HG02981 (cell line): Measurements from ENCODE around the gene RPS5.
A peak's percentile ranks its signal among the peaks of the same experiment; 100 is the strongest.
"Not testable (repeated sequence)": the region's sequence is repeated elsewhere in the genome, so short reads cannot be mapped to it uniquely, and the experiment has no call there.

Source experiments
- ATAC-seq: cut with Tn5 transposase; IDR thresholded peaks from one replicate; pipeline ENCODE4 v1.9.1; 2021; ENCODE audit warnings: mild to moderate bottlenecking, moderate library complexity; ENCODE audit not compliant: unreplicated experiment

The RPS5 gene

DNA sequence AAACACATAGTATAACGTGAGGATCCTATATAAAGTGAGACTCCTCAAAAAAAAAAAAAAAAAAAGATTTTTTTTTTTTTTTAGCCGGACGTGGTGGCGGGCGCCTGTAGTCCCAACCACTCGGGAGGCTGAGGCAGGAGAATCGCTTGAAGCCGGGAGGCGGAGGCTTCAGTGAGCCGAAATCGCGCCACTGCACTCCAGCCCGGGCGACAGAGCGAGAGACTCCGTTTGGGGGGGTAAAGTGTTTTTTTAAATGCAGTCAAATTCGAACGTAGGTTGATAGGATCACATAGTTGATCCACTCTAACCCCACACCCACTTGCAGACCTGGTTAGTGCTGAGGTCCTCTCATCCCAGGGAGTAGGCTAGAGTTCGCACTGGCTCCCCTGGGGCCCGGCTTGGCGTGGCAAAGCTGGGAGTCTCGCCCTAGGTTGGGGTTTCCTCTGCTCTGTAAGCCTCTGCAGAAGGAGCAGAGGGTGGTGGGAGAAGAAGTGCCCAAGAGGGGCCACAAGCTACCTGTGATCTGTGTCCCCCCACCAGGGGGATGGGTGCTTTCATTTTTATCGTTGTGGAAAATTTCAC lies 14.9 kb downstream of the RPS5 start:
- no peak for ATAC-seq

DNA sequence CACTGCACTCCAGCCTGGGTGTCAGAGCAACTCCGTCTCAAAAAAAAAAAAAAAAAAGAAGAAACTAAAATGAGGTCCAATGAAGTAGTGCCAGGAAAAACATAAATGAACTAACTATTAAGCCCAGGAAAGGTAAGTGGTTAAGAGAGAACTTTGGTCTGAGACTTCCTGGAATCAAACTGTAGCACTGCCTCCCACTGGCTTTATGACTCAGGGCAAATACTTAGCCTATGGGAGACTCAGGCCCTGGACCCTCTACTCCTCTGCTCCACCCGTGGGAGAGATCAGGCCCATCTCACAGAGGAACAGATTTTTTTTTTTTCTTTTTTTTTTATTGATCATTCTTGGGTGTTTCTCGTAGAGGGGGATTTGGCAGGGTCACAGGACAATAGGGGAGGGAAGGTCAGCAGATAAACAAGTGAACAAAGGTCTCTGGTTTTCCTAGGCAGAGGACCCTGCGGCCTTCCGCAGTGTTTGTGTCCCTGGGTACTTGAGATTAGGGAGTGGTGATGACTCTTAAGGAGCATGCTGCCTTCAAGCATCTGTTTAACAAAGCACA lies 16.9 kb downstream of the RPS5 start:
- not testable (repeated sequence) for ATAC-seq

DNA sequence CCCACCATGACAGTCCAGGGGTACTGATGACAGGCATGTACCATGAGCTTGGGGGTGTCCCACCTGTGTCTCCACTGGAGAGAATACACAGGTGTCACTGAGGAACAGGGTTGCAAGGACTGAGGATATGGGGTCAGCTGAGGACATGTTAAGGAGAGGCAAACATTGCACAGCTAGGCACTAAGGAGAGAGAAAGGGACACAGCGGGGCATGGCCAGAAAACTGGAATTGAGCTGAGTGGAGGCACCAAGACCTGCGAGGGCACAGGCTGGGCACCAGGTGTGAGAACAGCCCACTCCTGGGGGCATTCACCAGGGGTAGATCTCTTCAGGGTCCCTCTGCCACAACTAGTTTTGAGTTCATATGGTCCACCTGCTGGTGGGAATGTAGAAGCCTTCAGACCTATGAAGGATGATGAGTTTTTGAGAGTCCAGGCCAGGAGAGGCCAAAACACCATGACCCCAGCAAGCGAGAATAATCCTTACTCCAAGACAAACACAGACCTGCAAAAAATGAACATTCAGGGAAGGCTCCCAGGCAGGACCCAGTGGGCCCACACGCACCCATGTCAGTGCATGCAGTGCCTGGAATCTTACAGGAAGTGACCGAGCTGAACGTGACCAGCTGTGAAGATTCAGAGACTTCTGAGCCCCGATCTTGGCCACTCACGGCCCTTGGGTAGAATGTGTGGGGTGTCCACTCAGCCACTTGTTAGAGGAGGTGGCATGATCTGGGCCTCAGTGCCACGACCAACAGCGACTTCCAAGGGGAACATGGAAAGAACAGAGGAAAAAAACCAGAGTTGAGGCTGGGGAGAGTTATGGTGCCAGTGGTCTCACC lies 20.0 kb downstream of the RPS5 start:
- no peak for ATAC-seq

DNA sequence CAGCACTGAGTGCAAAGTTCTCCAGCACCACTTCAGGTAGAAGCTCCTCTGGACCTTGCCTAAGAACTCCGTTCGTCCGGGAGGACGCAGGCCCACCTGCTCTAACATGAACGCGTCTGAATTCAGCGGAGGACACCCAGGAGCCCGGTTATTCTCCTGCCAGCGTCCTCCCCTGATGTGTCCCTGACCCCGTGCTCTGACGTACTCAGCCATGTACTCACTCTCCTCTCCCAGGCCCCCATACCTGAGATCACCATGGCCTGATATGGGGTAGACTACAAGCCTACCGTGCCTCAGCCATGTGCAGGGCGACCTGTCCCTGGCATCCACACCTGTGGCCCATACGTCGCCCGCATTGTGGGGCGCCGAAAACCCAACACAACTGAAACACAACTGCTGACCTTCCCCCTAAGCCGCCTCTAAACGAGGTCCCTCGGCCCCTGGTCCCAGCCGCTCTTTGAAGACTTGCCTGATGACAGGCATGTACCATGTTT lies 20.6 kb downstream of the RPS5 start:
- ATAC-seq = peak; percentile 8

DNA sequence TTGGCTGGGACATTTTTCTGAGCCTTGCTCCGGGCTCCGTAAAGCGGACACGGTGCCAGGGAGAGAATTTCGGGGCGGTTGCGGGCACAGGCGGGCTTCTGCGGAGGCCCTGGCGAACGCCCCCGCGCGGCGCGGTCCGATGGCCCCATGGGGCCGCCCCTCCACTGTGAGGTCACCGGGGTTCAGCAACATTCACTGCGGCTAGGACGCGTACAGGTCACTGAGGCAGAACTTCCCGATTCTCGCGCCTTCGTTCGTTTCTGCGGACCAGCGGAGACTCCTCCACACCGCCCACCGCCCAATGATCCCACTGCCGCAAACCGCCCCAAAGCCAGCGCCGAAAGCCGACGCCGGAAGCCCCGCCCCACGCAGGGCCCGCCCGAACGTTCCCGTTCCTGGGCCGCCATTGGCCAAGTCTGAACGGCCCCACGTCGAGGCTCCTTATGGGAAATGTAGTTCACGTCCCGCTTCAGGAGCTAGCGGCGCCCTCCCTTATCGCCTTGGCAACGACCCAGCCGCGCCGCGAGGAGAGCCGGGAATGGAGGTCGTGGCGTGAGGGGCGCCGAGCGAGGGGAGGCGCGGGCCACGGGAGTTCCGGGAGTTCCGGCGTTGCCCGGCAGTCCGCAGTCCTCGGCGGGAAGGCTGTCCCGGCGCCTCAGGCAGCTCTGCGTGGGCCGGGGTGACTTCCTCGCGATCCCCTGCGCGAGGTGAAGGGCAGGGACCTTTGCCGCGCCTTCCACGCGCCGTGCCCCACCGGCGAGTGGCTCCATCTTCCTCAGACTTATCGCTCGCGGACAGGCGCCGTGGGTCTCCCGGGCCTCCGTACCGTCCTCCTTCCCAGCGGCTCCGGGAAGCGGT lies 21.3 kb downstream of the RPS5 start, which contains the start of gene ZNF584:
Gene ZNF584, plus strand, starts transcription at position 498 of the 858 bp plus-strand sequence. CDS start 499 bp downstream, outside the sequence.
- ATAC-seq = peak; percentile 94

DNA sequence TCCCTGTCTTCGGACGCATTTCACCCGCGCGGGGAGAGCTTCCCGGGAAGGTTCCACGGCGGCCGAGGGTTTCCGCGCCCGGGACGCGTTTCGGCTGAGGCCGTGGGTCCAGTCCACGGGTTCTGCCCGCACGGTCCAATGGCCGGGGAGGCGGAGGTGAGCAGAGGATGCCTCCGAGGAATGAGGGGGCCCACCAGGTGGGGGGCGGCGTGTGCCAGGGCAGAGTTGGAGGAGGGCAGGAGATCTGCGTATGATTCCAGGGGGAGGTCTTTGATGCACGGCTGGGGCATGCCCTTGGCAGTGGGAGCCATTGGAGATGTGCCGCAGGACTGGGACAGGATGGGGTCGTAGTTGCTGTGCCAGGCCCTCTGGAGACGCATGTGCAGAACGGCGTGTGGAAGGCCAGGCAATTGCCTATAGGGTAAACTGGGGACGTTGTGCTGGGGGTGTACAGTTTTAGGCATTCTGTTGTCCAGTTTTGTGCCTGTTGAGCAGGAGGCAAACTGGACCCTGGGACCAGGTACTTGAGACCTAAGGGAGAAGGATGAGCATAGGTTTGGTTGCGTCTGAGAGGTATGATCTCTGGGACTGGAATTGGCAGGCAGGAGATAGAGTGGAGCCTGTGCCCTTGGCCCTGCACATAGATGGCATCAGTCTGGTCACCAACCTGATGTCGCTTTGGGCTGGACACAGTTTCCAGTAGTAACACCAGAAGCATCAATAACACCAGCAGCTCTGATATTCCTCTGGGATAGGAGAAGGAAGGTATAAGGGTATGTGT lies 22.1 kb downstream of the RPS5 start:
- ATAC-seq = no peak

DNA sequence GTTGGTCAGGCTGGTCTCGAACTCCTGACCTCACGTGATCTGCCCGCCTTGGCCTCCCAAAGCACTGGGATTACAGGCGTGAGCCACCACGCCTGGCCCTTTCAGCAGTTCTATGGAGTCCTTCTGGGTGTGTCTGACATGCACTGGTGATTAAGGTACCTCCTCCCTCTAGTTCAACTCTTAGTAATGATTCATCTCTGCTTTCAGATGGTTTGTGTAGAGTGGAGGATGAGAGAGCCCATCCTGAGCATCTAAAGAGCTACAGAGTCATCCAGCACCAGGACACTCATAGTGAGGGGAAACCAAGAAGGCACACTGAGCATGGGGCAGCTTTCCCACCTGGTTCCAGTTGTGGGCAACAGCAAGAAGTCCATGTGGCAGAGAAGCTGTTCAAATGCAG lies 29.5 kb downstream of the RPS5 start:
- no peak for ATAC-seq

DNA sequence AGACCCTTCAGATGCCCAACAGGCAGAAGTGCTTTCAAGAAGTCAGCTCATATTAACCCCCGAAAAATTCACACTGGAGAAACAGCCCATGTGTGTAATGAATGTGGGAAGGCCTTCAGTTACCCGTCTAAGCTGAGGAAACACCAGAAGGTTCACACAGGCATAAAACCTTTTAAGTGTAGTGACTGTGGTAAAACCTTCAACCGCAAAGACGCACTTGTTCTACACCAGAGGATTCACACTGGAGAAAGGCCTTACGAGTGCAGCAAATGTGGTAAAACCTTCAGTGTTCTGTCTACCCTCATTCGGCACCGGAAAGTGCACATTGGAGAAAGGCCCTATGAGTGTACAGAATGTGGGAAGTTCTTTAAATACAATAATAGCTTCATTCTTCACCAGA lies 30.0 kb downstream of the RPS5 start:
- no peak for ATAC-seq

DNA sequence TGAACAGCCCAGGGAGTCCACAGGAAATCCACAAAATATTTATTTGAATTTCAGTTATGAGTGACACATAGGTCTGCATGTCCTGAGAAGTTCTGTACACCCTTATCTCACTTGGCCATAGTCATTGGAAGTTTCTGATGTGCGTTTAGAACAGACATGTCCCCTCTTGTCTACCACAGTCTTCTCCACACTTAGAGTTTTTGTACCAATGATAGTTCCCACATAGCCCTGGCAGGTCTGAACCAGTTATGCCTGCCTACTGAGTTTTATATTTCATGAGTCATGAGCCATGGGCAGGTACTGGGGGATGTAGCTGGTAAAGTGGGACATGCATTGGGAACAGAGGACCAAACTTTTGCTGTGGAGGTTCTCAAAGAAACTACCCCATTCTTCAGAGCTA lies 41.5 kb downstream of the RPS5 start:
- ATAC-seq = no peak

DNA sequence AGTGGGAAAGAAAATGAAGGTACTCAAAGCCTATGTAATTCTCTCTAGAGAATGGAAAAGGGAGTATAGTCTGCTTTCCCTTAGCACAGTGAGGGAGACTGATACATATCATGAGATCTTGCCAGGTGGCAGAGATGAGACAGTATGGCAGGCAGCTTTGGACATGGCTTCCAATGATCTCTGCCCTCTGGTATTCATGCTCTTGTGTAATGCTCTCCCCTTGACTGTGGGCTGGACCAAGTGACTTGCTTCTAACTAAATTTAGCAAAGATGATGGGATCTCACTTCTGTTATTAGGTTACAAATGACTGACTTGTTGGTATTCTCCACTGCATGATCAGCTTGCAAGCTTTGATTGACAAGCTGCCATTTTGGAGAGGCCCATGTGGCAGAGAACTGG lies 42.7 kb downstream of the RPS5 start:
- no peak for ATAC-seq

DNA sequence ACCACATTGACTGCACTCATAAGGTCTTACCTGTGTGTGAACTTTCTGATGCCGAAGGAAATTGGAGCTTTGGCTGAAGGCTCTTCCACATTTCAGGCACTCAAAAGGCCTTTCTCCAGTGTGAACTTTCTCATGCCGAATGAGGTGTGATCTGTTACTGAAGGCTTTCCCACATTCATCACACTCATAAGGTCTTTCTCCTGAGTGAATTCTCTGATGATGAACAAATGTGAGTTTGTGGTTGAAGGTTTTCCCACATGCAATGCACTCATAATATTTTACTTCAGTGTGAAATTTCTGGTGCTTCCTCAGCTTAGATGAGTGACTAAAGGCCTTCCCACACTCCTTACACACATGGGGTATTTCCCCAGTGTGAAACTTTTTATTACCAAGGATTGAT lies 47.1 kb downstream of the RPS5 start:
- no peak for ATAC-seq

DNA sequence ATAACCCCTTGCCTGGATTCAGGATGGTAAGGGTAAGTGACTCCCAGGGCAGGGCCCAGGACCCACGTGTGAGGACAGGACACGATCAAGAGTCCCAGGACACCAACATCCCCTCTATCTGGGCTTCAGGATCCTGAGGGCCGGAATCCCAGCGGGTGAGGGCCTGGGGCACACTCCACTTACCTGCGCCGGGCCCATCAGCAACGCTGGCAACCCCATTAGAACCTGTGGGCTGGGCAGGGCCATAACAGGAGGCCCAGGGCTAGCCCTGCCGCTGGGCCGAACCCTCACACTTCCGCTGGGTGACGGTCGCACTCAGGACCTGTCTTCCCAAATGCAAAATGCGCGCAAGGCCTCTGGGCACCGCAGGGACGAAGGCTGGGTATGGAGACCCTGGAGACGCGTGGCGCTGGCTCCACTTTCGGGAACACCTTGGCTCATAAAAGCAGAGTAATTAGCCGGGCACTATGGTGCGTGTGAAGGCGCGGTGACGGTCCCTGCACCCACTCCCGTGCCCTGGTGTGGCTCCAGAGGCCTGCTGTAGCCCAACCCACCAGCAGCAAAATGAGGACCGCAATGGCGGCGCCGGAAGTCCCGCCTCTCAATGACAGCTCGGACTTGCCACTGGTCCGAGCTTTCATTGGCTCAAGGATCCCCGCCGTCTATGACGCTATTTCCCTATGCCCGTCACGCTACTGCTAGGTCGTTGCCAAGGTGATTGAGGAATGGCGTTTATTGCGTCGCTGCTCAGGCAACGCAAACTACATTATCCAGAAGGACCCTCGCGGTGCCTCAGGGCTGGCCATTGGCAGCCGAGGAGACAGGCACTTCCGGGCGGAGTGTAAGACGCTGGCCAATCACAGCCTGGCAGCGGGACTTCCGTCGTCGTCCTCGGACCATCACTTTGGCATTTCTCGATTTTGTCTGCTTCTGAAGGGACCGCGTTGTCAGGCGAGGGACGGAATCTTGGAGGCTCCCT lies 52.8 kb downstream of the RPS5 start, which contains the start of gene ZNF132:
Gene ZNF132, minus strand, starts transcription at position 578 of the 979 bp plus-strand sequence. Its CDS starts 332 bp downstream, at position 246.
- ATAC-seq = peak; percentile 95

DNA sequence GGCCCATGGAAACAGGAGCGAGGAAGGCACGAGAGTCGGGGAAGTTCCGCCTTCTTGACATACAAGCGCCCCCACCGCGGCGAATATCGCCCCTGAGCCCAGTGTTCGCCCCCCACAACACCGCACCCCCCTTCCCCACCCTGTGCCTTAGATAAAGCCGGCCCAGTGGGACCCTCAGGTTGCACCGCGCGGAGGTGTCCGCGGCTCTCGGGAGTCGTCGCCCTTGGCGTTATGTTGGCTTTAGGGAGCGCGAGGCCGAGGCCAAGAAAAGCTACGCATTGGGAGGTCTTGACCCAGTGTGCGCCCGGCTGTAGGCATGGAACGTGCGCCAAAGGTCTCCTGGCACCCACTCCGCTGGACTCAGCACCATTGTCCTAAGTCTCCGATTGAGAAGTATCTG lies 53.5 kb downstream of the RPS5 start:
- ATAC-seq = no peak

DNA sequence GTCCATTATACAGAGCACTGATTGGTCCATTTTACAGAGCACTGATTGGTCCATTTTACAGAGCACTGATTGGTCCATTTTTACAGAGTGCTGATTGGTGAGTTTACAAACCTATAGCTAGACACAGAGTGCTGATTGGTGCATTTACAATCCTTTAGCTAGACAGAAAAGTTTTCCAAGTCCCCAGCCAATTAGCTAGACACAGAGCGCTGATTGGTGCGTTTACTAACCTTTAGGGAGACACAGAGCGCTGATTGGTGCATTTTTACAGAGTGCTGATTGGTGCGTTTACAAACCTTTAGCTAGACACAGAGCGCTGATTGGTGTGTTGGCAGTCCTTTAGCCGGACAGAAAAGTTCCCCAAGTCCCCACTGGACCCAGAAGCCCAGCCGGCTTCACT lies 55.9 kb downstream of the RPS5 start:
- not testable (repeated sequence) for ATAC-seq
